Heart right ventricle (tissue), 16 donors: Measurements from ENCODE around the gene CEP95. TPM values are rescaled to one million over a fixed set of nuclear protein-coding genes. Genes with fewer than 3 reads are reported as not detected.

Experiments
- ATAC-seq, 8 donors: fragments of 200-7000 bp; cut with Tn5 transposase; one replicate each; pipeline ENCODE4 v1.9.1; 2020; ENCODE audit warnings: mild to moderate bottlenecking in 8 of 8, moderate library complexity in 8 of 8, moderate number of reproducible peaks in 1 of 8
- DNase-seq, 2 donors: peaks; one replicate each; pipeline ENCODE4 v3.0.0-alpha.2; 2020
- H3K27ac ChIP-seq, 10 donors: fragments of 200-600 bp; sonication (generic) in 2 of 10; one replicate each; pipeline versions ENCODE4 v1.5.0 to v1.8.0; 2020 to 2022; ENCODE audit warnings: mild to moderate bottlenecking in 3 of 10
- H3K27me3 ChIP-seq, 7 donors: fragments of 200-600 bp; one replicate each; pipeline ENCODE4 v1.8.0; 2021 to 2022; ENCODE audit warnings: mild to moderate bottlenecking in 2 of 7
- H3K36me3 ChIP-seq, 9 donors: fragments of 200-600 bp; sonication (generic) in 1 of 9; one replicate each; pipeline versions ENCODE4 v1.5.0 to v1.8.0; 2020 to 2022; ENCODE audit warnings: mild to moderate bottlenecking in 2 of 9
- H3K4me1 ChIP-seq, 9 donors: fragments of 200-600 bp; sonication (generic) in 1 of 9; one replicate each; pipeline versions ENCODE4 v1.5.0 to v1.8.0; 2020 to 2022; ENCODE audit warnings: mild to moderate bottlenecking in 4 of 9
- H3K4me3 ChIP-seq, 10 donors: fragments of 200-600 bp; sonication (generic) in 2 of 10; one replicate each; pipeline versions ENCODE4 v1.5.0 to v1.8.0; 2020 to 2022; ENCODE audit warnings: mild to moderate bottlenecking in 7 of 10, moderate library complexity in 2 of 10
- H3K9me3 ChIP-seq, 11 donors: fragments of 200-600 bp in 10 of 11; sonication (generic) in 2 of 11; one replicate each; pipeline versions ENCODE4 v1.5.0 to v1.8.0; 2013 to 2022; ENCODE audit warnings: mild to moderate bottlenecking in 2 of 11, control low read depth in 1 of 11, moderate library complexity in 1 of 11
- CTCF ChIP-seq, 9 donors: fragments of 200-600 bp; sonication (generic) in 2 of 9; IDR thresholded peaks; one replicate each; pipeline versions ENCODE4 v1.5.0 to v1.8.0; 2021 to 2022; ENCODE audit warnings: antibody characterized with exemption in 9 of 9, mild to moderate bottlenecking in 5 of 9, moderate library complexity in 1 of 9
- WGBS, 2 donors: extraction: QIAGEN DNeasy Blood & Tissue Kit; methylation state at CpG; one replicate each; pipeline ENCODE4 v1.1.7; 2013; ENCODE audit warnings: inconsistent platforms in 1 of 2; 5-methylcytosine and 5-hydroxymethylcytosine counted together
- intact Hi-C, 10 donors: fragments of 100-400 bp; cut with DNase I; formaldehyde crosslinking; loops; one replicate each; pipeline versions ENCODE4 v1.11.1 to v1.14.2; 2022
- polyA plus RNA-seq, 2 donors: library from polyadenylated mRNA; stranded (reverse); fragments of 200-250 nt; gene quantifications; one replicate each; pipeline ENCODE4 v1.2.3, GENCODE V29; 2013
- total RNA-seq, 10 donors: library from RNA; stranded (reverse); fragmentation: NEBNext Ultra II Directional in 3 of 10; extraction: Animal tissue kit (Norgen Biotek cat#: 25700) in 3 of 10; gene quantifications; one replicate each; pipeline versions ENCODE4 v1.2.1 to v1.2.4, GENCODE V29; 2021 to 2023
- donor health status: Arrhythmogenic right ventricular cardiomyopathy.
- donor health status: ischemic (EF 13 %, LVEDD 7.1; RV severe dilation, severe dysfunction).
- donor health status: healthy with polysubstance abuse.
- donor health status: DM: no; HTN: yes; CAD: no.
- donor health status: DM: no; HTN: no; CAD: no.
- donor health status: ischemic (EF 25% LVEDD 6.9; RV normal size, moderate dysfunction).
- donor health status: ischemic (EF 25% LVEDD 5.7; RV mildly dilated, moderate dysfunction).
- donor health status: healthy.
- donor health status: DM: yes; HTN: yes; CAD: no.
- donor health status: Ischemic cardiomyopathy.
- donor health status: ischemic (EF 35%, LVEDD 5.7; RV mildly dilated, moderate dysfunction).
- donor health status: nonischemic (EF 11% LVEDD 7.7; RV severe dilation, severe dysfunction).
- donor health status: DM: yes; HTN: yes; CAD: no.
- donor health status: PGD.
- donor health status: ischemic (EF 29% LVEDD 5.4; RV normal size, mild dysfunction).
- donor health status: nonischemic (EF 23%, LVEDD 6.1; RV moderate dilation, normal function).

The CEP95 gene
- total and polyA plus RNA-seq, 12 donors = 8.6 to 62.4 (median 14.6) TPM

- Histone ChIP-seq H3K4me3 (no peak overlapping the region), H3K9me3 (no peaks in the 10 kb centered on the region), H3K4me1 (peaks cover 0 to 7% (median 0%) of the 10 kb centered on the region in 9 donors), H3K27me3 (no peaks in the 10 kb centered on the region), H3K36me3 (peaks cover 0 to 100% (median 82%) of the 10 kb centered on the region in 9 donors), H3K27ac (no peak overlapping the region)
- intact Hi-C loops = loop anchor here in 2 of 10 donors (10.0 kb wide), 1 partner anchor 111 kb away; no protein-coding TSS in a partner anchor
- DNase-seq (no peak), ATAC-seq (no peak)
- TF ChIP-seq CTCF (IDR thresholded peaks at IDR 0.05) = no peak
- 66 to 75% methylated on average over 2 of the region's 2 CpGs for WGBS, 2 donors
These were observed 27.0 kb downstream of the CEP95 start for GRCh38 chr17:64533784-64534183.

DNA sequence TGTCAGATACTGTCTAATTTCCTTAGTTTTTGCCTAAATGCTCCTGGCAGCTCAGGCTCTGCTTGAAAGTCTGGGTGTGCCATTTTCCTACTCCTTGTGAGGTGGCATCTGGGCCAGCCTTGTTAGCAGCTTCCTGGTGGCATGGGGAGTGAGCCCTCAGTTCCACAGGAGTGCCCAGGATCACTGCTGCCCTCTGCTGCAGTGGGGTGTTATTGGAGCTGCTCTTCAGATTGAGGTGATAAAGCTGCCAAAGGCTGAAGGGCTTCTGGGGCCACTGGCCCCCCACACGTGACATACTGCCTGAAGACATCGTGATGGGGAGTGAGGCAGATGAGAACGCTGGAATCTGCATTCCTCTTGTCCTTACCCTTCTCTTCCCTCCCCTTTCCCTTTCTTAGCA is 27.4 kb downstream of the CEP95 start:
- 71 to 75% methylated on average over 3 of the region's 3 CpGs for WGBS, 2 donors
- no peak overlapping the region for H3K4me3 ChIP-seq
- no peaks in the 10 kb centered on the region for H3K27me3 ChIP-seq
- no peak overlapping the region for H3K27ac ChIP-seq
- no peaks in the 10 kb centered on the region for H3K9me3 ChIP-seq
- H3K4me1 ChIP-seq = peaks cover 0 to 7% (median 0%) of the 10 kb centered on the region in 9 donors
- ATAC-seq (no peak), DNase-seq (no peak)
- peaks cover 0 to 100% (median 79%) of the 10 kb centered on the region in 9 donors for H3K36me3 ChIP-seq
- intact Hi-C loops = loop anchor here in 2 of 10 donors (10.0 kb wide), 1 partner anchor 111 kb away; no protein-coding TSS in a partner anchor
- TF ChIP-seq CTCF (IDR thresholded peaks at IDR 0.05) = no peak

DNA sequence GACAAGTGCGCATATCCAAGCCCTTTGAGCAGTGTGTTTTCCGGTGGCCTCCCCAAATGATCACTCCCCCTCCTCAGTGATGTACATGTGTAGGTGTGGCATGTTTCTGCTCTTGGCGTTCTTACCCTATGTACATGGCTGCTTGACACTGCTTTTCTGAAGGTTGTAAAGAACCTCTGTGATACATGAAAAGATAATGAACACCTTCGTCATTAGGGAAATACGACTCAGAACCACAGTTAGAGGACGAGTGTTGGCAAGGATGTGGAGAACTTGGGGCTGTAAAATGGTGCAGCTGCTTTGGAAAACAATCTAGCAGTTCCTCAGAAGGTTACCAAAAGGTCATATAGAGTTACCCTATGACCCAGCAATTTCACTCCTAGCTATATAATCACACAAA is 28.6 kb downstream of the CEP95 start:
- no peak overlapping the region for H3K4me3 ChIP-seq
- no peaks in the 10 kb centered on the region for H3K27me3 ChIP-seq
- no peak overlapping the region for H3K27ac ChIP-seq
- H3K4me1 ChIP-seq = peaks cover 0 to 7% (median 0%) of the 10 kb centered on the region in 9 donors
- intact Hi-C loops = loop anchor here in 2 of 10 donors (10.0 kb wide), 1 partner anchor 109 kb away; no protein-coding TSS in a partner anchor
- ATAC-seq (no peak), DNase-seq (no peak)
- no peak for TF ChIP-seq CTCF (IDR thresholded peaks at IDR 0.05)
- H3K9me3 ChIP-seq = no peaks in the 10 kb centered on the region
- WGBS, 2 donors = 74 to 75% methylated on average over 6 of the region's 6 CpGs
- peaks cover 0 to 100% (median 74%) of the 10 kb centered on the region in 9 donors for H3K36me3 ChIP-seq

DNA sequence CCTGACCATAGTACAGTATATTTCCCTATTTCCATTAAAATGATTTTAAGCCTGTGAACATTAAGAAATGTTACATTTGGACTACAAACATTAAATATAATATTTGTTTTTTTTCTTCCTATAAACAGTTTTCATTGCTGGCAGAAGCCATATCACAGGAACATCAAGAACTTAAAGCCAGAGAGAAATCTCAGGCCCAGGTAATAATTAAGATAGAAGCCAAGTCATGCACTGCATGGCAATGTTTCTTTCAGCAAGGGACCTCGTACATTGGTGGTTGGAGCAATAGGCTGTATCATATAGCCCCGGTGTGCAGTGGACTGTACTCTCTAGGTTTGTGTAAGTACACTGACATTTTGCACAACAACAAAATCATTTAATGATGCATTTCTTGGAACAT is 30.1 kb downstream of the CEP95 start:
- peak overlapping the region in 1 of 10 donors; percentile 30 for H3K27ac ChIP-seq
- H3K36me3 ChIP-seq = peaks cover 0 to 99% (median 58%) of the 10 kb centered on the region in 9 donors
- 84 to 87% methylated on average over 2 of the region's 2 CpGs for WGBS, 2 donors
- no peak for DNase-seq
- no peak overlapping the region for H3K4me3 ChIP-seq
- intact Hi-C loops = loop anchor here in 2 of 10 donors (10.0 kb wide), 1 partner anchor 108 kb away; no protein-coding TSS in a partner anchor
- H3K9me3 ChIP-seq = no peaks in the 10 kb centered on the region
- no peak for TF ChIP-seq CTCF (IDR thresholded peaks at IDR 0.05)
- H3K4me1 ChIP-seq = peaks cover 0 to 7% (median 0%) of the 10 kb centered on the region in 9 donors
- ATAC-seq = no peak
- no peaks in the 10 kb centered on the region for H3K27me3 ChIP-seq
